Endothelial cell (in vitro differentiated cells): Measurements from ENCODE around the gene DYNC1LI2. TPM values are rescaled to one million over a fixed set of nuclear protein-coding genes. Genes with fewer than 3 reads are reported as not detected.

Experiments
- DNase-seq: peaks from one replicate; pipeline ENCODE4 v3.0.0; 2021; ENCODE audit warnings: low spot score
- H3K27ac Mint-ChIP-seq: one replicate; pipeline ENCODE4 v1.8.0; 2021; ENCODE audit warnings: mixed read lengths, inconsistent platforms; ENCODE audit not compliant: unreplicated experiment
- H3K27me3 Mint-ChIP-seq: one replicate; pipeline ENCODE4 v1.8.0; 2021; ENCODE audit warnings: mild to moderate bottlenecking, moderate library complexity, mixed read lengths, inconsistent platforms; ENCODE audit not compliant: unreplicated experiment
- H3K36me3 Mint-ChIP-seq: one replicate; pipeline ENCODE4 v1.8.0; 2021; ENCODE audit warnings: mild to moderate bottlenecking, low read depth, mixed read lengths, inconsistent platforms; ENCODE audit not compliant: unreplicated experiment
- H3K4me1 Mint-ChIP-seq: one replicate; pipeline ENCODE4 v1.8.0; 2021; ENCODE audit warnings: mild to moderate bottlenecking, mixed read lengths, inconsistent platforms; ENCODE audit not compliant: unreplicated experiment
- H3K4me3 Mint-ChIP-seq: one replicate; pipeline ENCODE4 v1.8.0; 2021; ENCODE audit warnings: mild to moderate bottlenecking, mixed read lengths, inconsistent platforms; ENCODE audit not compliant: unreplicated experiment
- H3K9me3 Mint-ChIP-seq: one replicate; pipeline ENCODE4 v1.8.0; 2021; ENCODE audit warnings: mixed read lengths, inconsistent platforms; ENCODE audit not compliant: unreplicated experiment
- CTCF ChIP-seq: fragments of 200-600 bp; sonication (generic); IDR thresholded peaks from one replicate; pipeline ENCODE4 v1.5.0; 2021; ENCODE audit warnings: antibody characterized with exemption; ENCODE audit not compliant: unreplicated experiment
- total RNA-seq: library from RNA; stranded (reverse); fragmentation: NEBNext Ultra II Directional; extraction: Animal tissue kit (Norgen Biotek cat#: 25700); gene quantifications from one replicate; pipeline ENCODE4 v1.2.1, GENCODE V29; 2021; ENCODE audit not compliant: unreplicated experiment

DYNC1LI2 gene
- total RNA-seq, 1 donor from 2014 or later, result 138 TPM

- no peak for TF ChIP-seq CTCF
- no peaks in the 10 kb centered on the region for H3K4me1 Mint-ChIP-seq
- DNase-seq, result no peak
- no peaks in the 10 kb centered on the region for H3K36me3 Mint-ChIP-seq
- no peak overlapping the region for H3K27ac Mint-ChIP-seq
- H3K9me3 Mint-ChIP-seq, result no peaks in the 10 kb centered on the region
- no peaks in the 10 kb centered on the region for H3K27me3 Mint-ChIP-seq
- no peak overlapping the region for H3K4me3 Mint-ChIP-seq
Observed at GRCh38 chr16:66787427-66787826, 36.0 kb upstream of the DYNC1LI2 start.

GRCh38 chr16:66786551-66786950 lies 35.1 kb upstream of the DYNC1LI2 start:
- no peak overlapping the region for H3K27ac Mint-ChIP-seq
- TF ChIP-seq CTCF, result no peak
- no peak overlapping the region for H3K4me3 Mint-ChIP-seq
- H3K9me3 Mint-ChIP-seq, result no peaks in the 10 kb centered on the region
- no peaks in the 10 kb centered on the region for H3K36me3 Mint-ChIP-seq
- no peaks in the 10 kb centered on the region for H3K27me3 Mint-ChIP-seq
- no peak for DNase-seq
- H3K4me1 Mint-ChIP-seq, result no peaks in the 10 kb centered on the region

- H3K4me1 Mint-ChIP-seq, result no peaks in the 10 kb centered on the region
- DNase-seq, result no peak
- no peaks in the 10 kb centered on the region for H3K36me3 Mint-ChIP-seq
- no peaks in the 10 kb centered on the region for H3K9me3 Mint-ChIP-seq
- H3K27me3 Mint-ChIP-seq, result no peaks in the 10 kb centered on the region
- no peak overlapping the region for H3K27ac Mint-ChIP-seq
- H3K4me3 Mint-ChIP-seq, result no peak overlapping the region
- TF ChIP-seq CTCF, result no peak
Observed at GRCh38 chr16:66776457-66776856, 25.0 kb upstream of the DYNC1LI2 start.

- Mint-ChIP-seq H3K4me3 (no peak overlapping the region), H3K9me3 (no peaks in the 10 kb centered on the region), H3K27ac (no peak overlapping the region), H3K4me1 (no peaks in the 10 kb centered on the region), H3K27me3 (no peaks in the 10 kb centered on the region), H3K36me3 (no peaks in the 10 kb centered on the region)
- DNase-seq, result no peak
- no peak for TF ChIP-seq CTCF
Observed at GRCh38 chr16:66774981-66775380, 23.6 kb upstream of the DYNC1LI2 start.

GRCh38 chr16:66758086-66758485 lies 6.7 kb upstream of the DYNC1LI2 start:
- Mint-ChIP-seq H3K27me3 (peaks cover 2% of the 10 kb centered on the region), H3K36me3 (no peaks in the 10 kb centered on the region), H3K9me3 (no peaks in the 10 kb centered on the region), H3K27ac (no peak overlapping the region), H3K4me3 (no peak overlapping the region), H3K4me1 (no peaks in the 10 kb centered on the region)
- TF ChIP-seq CTCF, result no peak
- no peak for DNase-seq
